ENCODE data around the gene APOL5. TPM values are rescaled to one million over a fixed set of nuclear protein-coding genes. Genes with fewer than 3 reads are reported as not detected.

Gene APOL5
- polyA plus RNA-seq, 1 of the 3 experiments (the other 2 are of a cell fraction): not detected

GRCh38 chr22:35742342-35743100, 24.8 kb downstream of the APOL5 start:
- TF ChIP-seq USF2 (IDR thresholded peaks at IDR 0.05; ENCODE audit: borderline replicate concordance, low read depth, low read length): no peak
- 0 out of 2 replicates have a peak, but pooled peaks have one; percentile 37 for TF ChIP-seq MXI1 (IDR thresholded peaks at IDR 0.05; ENCODE audit: low read depth, low read length)
- peak; percentile 51 for TF ChIP-seq JUND (IDR thresholded peaks at IDR 0.05)
- peak; percentile 75 for TF ChIP-seq PBX3 (IDR thresholded peaks at IDR 0.05)
- TF ChIP-seq REST (IDR thresholded peaks at IDR 0.05; ENCODE audit: low read depth, low read length): no peak
- no peak for TF ChIP-seq ELF1 (IDR thresholded peaks at IDR 0.05)
- no peak for TF ChIP-seq IRF3 (IDR thresholded peaks at IDR 0.05; ENCODE audit: low read depth, low read length)
- peak; percentile 38; the same call in 1 of the 2 replicates for TF ChIP-seq RCOR1 (IDR thresholded peaks at IDR 0.05; ENCODE audit: low read length)
- peak; percentile 28; the same call in 1 of the 2 replicates for TF ChIP-seq NFIC (IDR thresholded peaks at IDR 0.05; ENCODE audit: borderline replicate concordance)
- peak in 1 of 2 experiments; percentile 28; a peak in 1 of 4 replicates for TF ChIP-seq EP300 (IDR thresholded peaks at IDR 0.05; ENCODE audit: borderline replicate concordance in 1 of 2, low read depth in 1 of 2, low read length in 1 of 2)
- TF ChIP-seq TCF12 (IDR thresholded peaks at IDR 0.05): peak; percentile 82
- no peak for TF ChIP-seq SMC3 (IDR thresholded peaks at IDR 0.05; ENCODE audit: low read depth, low read length)
- peak; percentile 55 for TF ChIP-seq MAX (IDR thresholded peaks at IDR 0.05; ENCODE audit: low read depth)
- TF ChIP-seq RXRA (IDR thresholded peaks at IDR 0.05; ENCODE audit: borderline replicate concordance, low read depth): peak; percentile 25; the same call in 1 of the 2 replicates
- TF ChIP-seq FOSL2 (IDR thresholded peaks at IDR 0.05; ENCODE audit: borderline replicate concordance, low read depth): peak; percentile 61
- peak; percentile 75 for TF ChIP-seq GATA2 (CRISPR knock-in tag; IDR thresholded peaks at IDR 0.05)
- TF ChIP-seq TEAD4 (IDR thresholded peaks at IDR 0.05; ENCODE audit: borderline replicate concordance, insufficient read depth): no peak
- no peak for DNase-seq

More at GRCh38 chr22:35742342-35743100, 24.8 kb downstream of the APOL5 start:
- Histone ChIP-seq H3K9me3 (no peaks in the 10 kb centered on the region), H3K9ac (peak overlapping the region; percentile 50; the same call in 1 of the 2 replicates), H3K4me1 (ENCODE audit: control insufficient read depth in 1 of 2, insufficient read depth in 2 of 2, low read depth in 1 of 2, low read length in 1 of 2) (peaks cover 29 to 49% of the 10 kb centered on the region in 2 experiments), H3K4me3 (ENCODE audit: low read depth in 2 of 2, low read length in 1 of 2) (no peak overlapping the region), H2AFZ (ENCODE audit: low read depth) (no peak overlapping the region), H3K27me3 (ENCODE audit: insufficient read depth) (no peaks in the 10 kb centered on the region), H3F3A (replicated peaks; ENCODE audit: insufficient read depth) (peaks cover 51% of the 10 kb centered on the region), H3K36me3 (replicated peaks in 1 of 2; ENCODE audit: control insufficient read depth in 1 of 2, insufficient read depth in 2 of 2, low read length in 1 of 2) (peaks cover 59 to 66% of the 10 kb centered on the region in 2 experiments), H3K4me2 (peak overlapping the region; percentile 62; the same call in 1 of the 2 replicates), H3K27ac (ENCODE audit: low read depth in 2 of 2, low read length in 1 of 2) (peak overlapping the region; percentile 69 to 86), H3K79me2 (ENCODE audit: insufficient read depth) (peaks cover 23% of the 10 kb centered on the region; the same call in 1 of the 2 replicates), H4K20me1 (ENCODE audit: insufficient read depth) (peaks cover 6% of the 10 kb centered on the region; the same call in 1 of the 2 replicates), H3K9me2 (no peaks in the 10 kb centered on the region)
- 17% methylated on average over 9 of the region's 9 CpGs for WGBS (ENCODE audit: low lambda C conversion rate)
- ChIA-PET POLR2A (no interaction called here), CTCF (interaction anchor here (1.0 to 2.0 kb wide), 4 partner anchors 9 to 189 kb away, joined by 3 to 6 read pairs (median 4); no protein-coding TSS in a partner anchor)
